HG02798 (cell line): ENCODE data around the gene DNAJC7.
"Not testable (repeated sequence)": the region's sequence is repeated elsewhere in the genome, so short reads cannot be mapped to it uniquely, and the experiment has no call there.

Experiments used
- ATAC-seq: cut with Tn5 transposase; IDR thresholded peaks from one replicate; pipeline ENCODE4 v1.9.1; 2021; ENCODE audit warnings: mild to moderate bottlenecking; ENCODE audit not compliant: unreplicated experiment, poor library complexity

DNAJC7 gene

GRCh38 chr17:41962111-41962510, 55.1 kb downstream of the DNAJC7 start:
- ATAC-seq, result no peak

GRCh38 chr17:41959336-41960095, 57.7 kb downstream of the DNAJC7 start:
- ATAC-seq, result no peak

- ATAC-seq, result no peak
These were observed 58.3 kb downstream of the DNAJC7 start for GRCh38 chr17:41959030-41959335.

GRCh38 chr17:41957869-41958439, 59.3 kb downstream of the DNAJC7 start:
- no peak for ATAC-seq

- ATAC-seq, result no peak
These were observed 60.0 kb downstream of the DNAJC7 start for GRCh38 chr17:41957031-41957868.

GRCh38 chr17:41956522-41956921, 60.7 kb downstream of the DNAJC7 start:
- ATAC-seq, result no peak

- no peak for ATAC-seq
These were observed 68.3 kb downstream of the DNAJC7 start for GRCh38 chr17:41948762-41949460.

GRCh38 chr17:41944943-41945342, 72.3 kb downstream of the DNAJC7 start:
- no peak for ATAC-seq

- ATAC-seq, result no peak
These were observed 73.7 kb downstream of the DNAJC7 start for GRCh38 chr17:41943492-41943891.

- ATAC-seq, result no peak
These were observed 74.4 kb downstream of the DNAJC7 start for GRCh38 chr17:41942626-41943373.

GRCh38 chr17:41941168-41941567, 76.1 kb downstream of the DNAJC7 start:
- ATAC-seq, result no peak

GRCh38 chr17:41939693-41940090, 77.5 kb downstream of the DNAJC7 start:
- ATAC-seq, result no peak

GRCh38 chr17:41939044-41939692, 78.1 kb downstream of the DNAJC7 start:
- no peak for ATAC-seq

GRCh38 chr17:41937970-41938954, 79.0 kb downstream of the DNAJC7 start:
- no peak for ATAC-seq

- ATAC-seq, result no peak
These were observed 81.6 kb downstream of the DNAJC7 start for GRCh38 chr17:41935641-41936040.

GRCh38 chr17:41932816-41933389, 84.3 kb downstream of the DNAJC7 start:
- ATAC-seq, result no peak

GRCh38 chr17:41931715-41932114, 85.5 kb downstream of the DNAJC7 start:
- ATAC-seq, result not testable (repeated sequence)

GRCh38 chr17:41930833-41931156, 86.4 kb downstream of the DNAJC7 start:
- not testable (repeated sequence) for ATAC-seq
